ENCODE data around the gene CDH4.
"Not testable (repeated sequence)": the region's sequence is repeated elsewhere in the genome, so short reads cannot be mapped to it uniquely, and the experiment has no call there.

The CDH4 gene

GRCh38 chr20:61976263-61976643 is 724.2 kb downstream of the CDH4 start:
- ATAC-seq = no peak

GRCh38 chr20:61976644-61977418 is 724.8 kb downstream of the CDH4 start:
- ATAC-seq = no peak

DNA sequence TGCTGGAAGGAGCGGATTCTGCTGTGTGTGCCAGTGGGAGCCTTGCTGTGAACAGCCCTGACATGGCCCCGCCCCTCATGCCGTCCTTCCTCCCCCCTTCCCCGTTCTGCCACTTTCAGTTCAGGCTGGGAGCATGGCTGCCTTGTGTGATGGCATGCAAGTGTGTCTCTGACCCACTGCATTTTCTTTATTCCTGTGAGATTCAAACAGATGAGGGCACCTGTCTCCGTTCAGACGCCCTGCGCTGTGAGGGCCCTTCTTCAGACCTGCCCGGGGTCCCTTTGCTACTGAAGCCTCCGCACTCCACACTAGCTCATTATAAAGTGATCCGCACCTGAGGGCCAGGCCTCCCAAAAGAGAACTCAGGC is 725.3 kb downstream of the CDH4 start:
- ATAC-seq = no peak

GRCh38 chr20:61978491-61978890 is 726.4 kb downstream of the CDH4 start:
- no peak for ATAC-seq

DNA sequence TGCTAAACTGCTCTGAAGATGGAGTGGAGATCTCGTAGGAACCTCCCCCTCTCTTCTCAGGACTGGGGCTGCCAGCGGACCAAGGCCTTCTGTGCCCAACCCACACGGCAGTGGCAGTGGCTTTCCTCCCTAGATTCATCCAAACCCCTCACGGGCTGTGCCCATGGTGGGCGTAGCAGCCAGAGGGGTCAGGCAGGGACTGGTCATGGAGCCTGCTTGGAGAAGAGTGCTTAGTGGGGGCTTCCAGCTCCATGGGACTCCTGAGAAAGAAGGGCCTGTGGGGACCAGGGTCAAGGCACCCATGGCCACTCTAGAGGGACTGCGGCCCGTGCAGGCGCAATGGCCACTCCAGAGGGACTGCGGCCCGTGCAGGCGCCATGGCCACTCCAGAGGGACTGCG is 727.0 kb downstream of the CDH4 start:
- ATAC-seq = no peak

GRCh38 chr20:61979701-61980635 is 727.9 kb downstream of the CDH4 start:
- no peak for ATAC-seq

DNA sequence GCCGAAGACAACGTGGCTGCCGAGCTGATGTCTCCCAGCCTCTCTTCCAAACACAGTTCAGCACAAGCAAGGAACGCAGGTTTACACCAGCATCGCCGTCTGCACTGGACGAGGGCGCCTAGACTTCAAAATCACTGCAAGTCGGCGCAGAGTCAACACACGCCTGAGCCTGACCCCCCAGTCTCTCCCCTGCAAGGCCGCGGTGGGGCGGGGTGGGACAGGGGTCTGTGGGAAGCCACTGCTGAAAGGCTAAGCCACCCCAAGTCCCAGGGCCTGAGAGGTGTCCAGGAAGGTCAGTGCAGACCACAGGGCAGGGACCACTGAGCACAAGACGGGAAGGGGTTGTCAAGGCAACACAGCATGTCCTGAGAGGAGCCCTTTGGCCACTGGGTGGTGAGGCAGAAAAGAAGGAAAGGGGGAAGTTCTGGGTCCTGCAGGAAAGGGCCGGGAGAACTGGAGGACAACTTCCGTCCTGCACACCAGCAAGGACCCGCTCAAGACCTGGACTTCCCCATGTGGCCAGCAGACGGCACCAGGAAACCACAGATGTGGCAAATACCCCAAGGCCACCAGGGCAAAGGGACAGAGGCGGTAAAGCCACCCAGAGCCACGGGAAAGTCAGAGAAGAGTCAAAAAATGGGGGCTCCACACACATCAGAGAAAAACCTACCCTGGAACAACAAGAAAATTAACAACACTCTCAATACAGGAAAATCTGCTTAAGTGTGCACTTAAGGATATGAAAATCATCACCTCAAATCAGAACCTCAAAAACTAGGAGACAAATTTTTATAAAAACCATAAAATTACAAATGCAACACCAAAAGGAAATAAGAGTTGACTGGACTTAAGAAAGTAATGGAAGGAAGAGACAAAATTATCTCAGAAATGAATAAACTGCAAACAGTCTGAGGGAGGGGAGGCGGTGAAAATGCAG is 728.9 kb downstream of the CDH4 start:
- ATAC-seq = no peak

- ATAC-seq = not testable (repeated sequence)
These were observed 729.6 kb downstream of the CDH4 start for GRCh38 chr20:61981691-61982090.

DNA sequence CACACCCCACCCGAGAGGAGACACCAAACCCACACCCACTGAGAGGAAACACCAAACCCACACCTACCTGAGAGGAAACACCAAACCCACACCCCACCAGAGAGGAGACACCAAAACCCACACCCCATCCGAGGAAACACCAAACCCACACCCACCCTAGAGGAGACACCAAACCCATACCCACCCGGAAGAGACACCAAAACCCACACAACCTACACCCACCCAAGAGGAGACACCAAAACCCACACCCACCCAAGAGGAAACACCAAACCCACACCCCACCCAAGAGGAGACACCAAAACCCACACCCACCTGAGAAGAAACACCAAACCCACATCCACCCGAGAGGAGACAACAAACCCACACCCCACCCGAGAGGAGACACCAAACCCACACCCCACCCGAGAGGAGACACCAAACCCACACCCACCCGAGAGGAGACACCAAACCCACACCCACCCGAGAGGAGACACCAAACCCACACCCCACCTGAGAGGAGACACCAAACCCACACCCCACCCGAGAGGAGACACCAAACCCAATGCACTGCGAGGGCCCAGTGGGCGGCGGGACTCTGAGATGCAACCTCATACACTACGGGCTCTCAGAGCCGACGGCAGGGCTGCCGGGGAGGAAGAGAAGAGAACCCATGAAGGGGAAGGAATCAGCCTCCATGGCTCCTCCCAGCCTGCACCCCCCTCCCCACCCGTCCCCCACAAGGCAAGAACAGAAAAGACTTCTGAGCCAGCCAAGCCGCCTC is 730.3 kb downstream of the CDH4 start:
- no peak for ATAC-seq

DNA sequence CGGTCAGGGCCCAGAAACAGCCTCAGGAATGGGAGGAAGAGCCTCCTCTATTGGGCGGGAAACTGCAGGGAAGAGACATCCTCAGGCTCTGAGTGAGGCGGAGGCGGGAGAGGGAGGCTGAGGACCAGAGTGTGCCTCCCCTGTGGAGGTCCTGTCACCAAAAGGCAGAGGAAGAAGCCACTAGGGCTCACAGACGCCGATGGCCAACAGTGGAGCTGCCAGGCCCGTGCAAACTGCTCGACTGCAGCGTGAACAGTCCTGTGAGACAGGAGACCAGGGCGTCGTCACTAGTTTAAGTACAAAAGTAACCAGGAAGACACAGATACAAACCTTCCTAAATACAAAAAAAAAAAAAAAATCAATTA is 730.9 kb downstream of the CDH4 start:
- no peak for ATAC-seq

DNA sequence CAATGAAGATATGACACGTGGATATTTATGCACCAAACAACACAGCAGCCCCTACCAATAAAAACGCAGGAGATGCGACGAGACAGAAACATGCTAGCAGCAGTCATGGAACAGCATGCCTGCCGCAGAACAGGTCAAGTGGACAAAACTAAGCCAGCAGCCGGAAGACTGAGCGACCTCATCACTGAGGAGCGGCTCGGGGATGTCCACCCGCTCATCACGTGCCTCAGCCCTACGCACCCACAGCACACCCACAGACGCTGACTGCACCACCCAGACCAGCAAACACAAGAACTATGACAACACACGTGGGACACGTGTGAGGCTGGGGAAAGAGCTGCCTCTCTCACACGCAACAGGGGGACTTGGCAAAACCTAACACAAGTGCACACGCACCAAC is 731.9 kb downstream of the CDH4 start:
- ATAC-seq = no peak

- ATAC-seq = not testable (repeated sequence)
These were observed 732.4 kb downstream of the CDH4 start for GRCh38 chr20:61984431-61984830.

- no peak for ATAC-seq
These were observed 733.0 kb downstream of the CDH4 start for GRCh38 chr20:61985096-61985495.

GRCh38 chr20:61986762-61987321 is 734.8 kb downstream of the CDH4 start:
- no peak for ATAC-seq

- ATAC-seq = no peak
These were observed 736.6 kb downstream of the CDH4 start for GRCh38 chr20:61988665-61989064.

GRCh38 chr20:61989741-61990140 is 737.7 kb downstream of the CDH4 start:
- ATAC-seq = no peak
